SU-DHL-6 (cell line): Measurements from ENCODE around the gene STT3B.

ENCODE experiments used
- H2AFZ ChIP-seq: fragments of 200-600 bp; sonication (generic); 2 replicates; pipeline ENCODE4 v1.6.1; 2014; ENCODE audit warnings: low read depth, mild to moderate bottlenecking, moderate library complexity, mixed read lengths, antibody characterized with exemption, low read length; ENCODE audit not compliant: severe bottlenecking
- H3F3A ChIP-seq: fragments of 200-600 bp; shearing (Covaris generic); 2 replicates; pipeline ENCODE4 v1.6.0; 2016; ENCODE audit warnings: antibody characterized with exemption, mild to moderate bottlenecking; ENCODE audit not compliant: insufficient read depth
- H3K27ac ChIP-seq: fragments of 200-600 bp; sonication (generic); 2 replicates; pipeline ENCODE4 v1.5.1; 2016; ENCODE audit warnings: low read depth, mild to moderate bottlenecking, low read length, moderate library complexity, mixed read lengths
- H3K27me3 ChIP-seq: fragments of 200-600 bp; sonication (generic), shearing (Covaris generic); 2 replicates; pipeline ENCODE4 v1.6.0; 2014; ENCODE audit warnings: mild to moderate bottlenecking, low read length
- H3K36me3 ChIP-seq: fragments of 200-600 bp; sonication (generic); 2 replicates; pipeline ENCODE4 v1.6.1; 2014; ENCODE audit warnings: mild to moderate bottlenecking, low read length, mixed read lengths
- H3K4me2 ChIP-seq: fragments of 300-600, 200-600 bp; shearing (Covaris generic), sonication (generic); 2 replicates; pipeline ENCODE4 v1.6.0; 2014; ENCODE audit warnings: low read length, low read depth, mild to moderate bottlenecking; ENCODE audit not compliant: poor library complexity, severe bottlenecking
- H3K4me3 ChIP-seq: fragments of 200-600 bp; sonication (generic); 2 replicates; pipeline ENCODE4 v1.5.1; 2014; ENCODE audit warnings: antibody characterized with exemption, low read length, mild to moderate bottlenecking, mixed read lengths; ENCODE audit not compliant: insufficient read depth, poor library complexity, severe bottlenecking
- H3K79me2 ChIP-seq: fragments of 200-600 bp; sonication (generic); 2 replicates; pipeline ENCODE4 v1.6.1; 2014; ENCODE audit warnings: mild to moderate bottlenecking, low read length, moderate library complexity; ENCODE audit not compliant: insufficient read depth
- H3K9ac ChIP-seq: fragments of 200-600 bp; sonication (generic); 2 replicates; pipeline ENCODE4 v1.7.0; 2014; ENCODE audit warnings: mild to moderate bottlenecking, low read length
- H3K9me2 ChIP-seq: fragments of 200-600 bp; sonication (generic); replicated peaks from 2 replicates; pipeline ENCODE4 v1.6.1; 2014; ENCODE audit warnings: low read length; ENCODE audit not compliant: insufficient read depth
- H3K9me3 ChIP-seq: fragments of 200-600 bp; sonication (generic); 2 replicates; pipeline ENCODE4 v1.6.1; 2014; ENCODE audit warnings: low read length, mixed read lengths; ENCODE audit not compliant: insufficient read depth
- H4K20me1 ChIP-seq: fragments of 200-600 bp; sonication (generic); 2 replicates; pipeline ENCODE4 v1.6.1; 2014; ENCODE audit warnings: low read depth, mild to moderate bottlenecking, antibody characterized with exemption, low read length, moderate library complexity, mixed read lengths
- CTCF ChIP-seq: fragments of 200-600 bp; sonication (generic); IDR thresholded peaks from one replicate; pipeline ENCODE4 v1.5.1; 2017; ENCODE audit warnings: antibody characterized with exemption, mild to moderate bottlenecking, low read length, moderate library complexity; ENCODE audit not compliant: insufficient read depth, poor library complexity, severe bottlenecking
- EZH2phosphoT487 ChIP-seq: fragments of 200-600 bp; sonication (generic), shearing (Covaris generic); conservative IDR thresholded peaks from 2 replicates; pipeline ENCODE4 v1.6.1; 2018; ENCODE audit warnings: mild to moderate bottlenecking, antibody characterized with exemption, low read length, moderate library complexity, mixed read lengths

Gene STT3B

GRCh38 chr3:31590650-31591049, 57.9 kb downstream of the STT3B start:
- Histone ChIP-seq H2AFZ (no peak overlapping the region), H3K27ac (no peak overlapping the region), H3K9me2 (no peaks in the 10 kb centered on the region), H3K4me3 (no peak overlapping the region), H3K4me2 (no peak overlapping the region), H3K27me3 (no peaks in the 10 kb centered on the region), H3K9me3 (0 out of 2 replicates have a peak, but pooled peaks cover 4% of the 10 kb centered on the region), H3K9ac (no peak overlapping the region), H3K36me3 (peaks cover 58% of the 10 kb centered on the region), H3F3A (no peaks in the 10 kb centered on the region), H4K20me1 (no peaks in the 10 kb centered on the region), H3K79me2 (peaks cover 96% of the 10 kb centered on the region)
- TF ChIP-seq EZH2phosphoT487, result no peak
- no peak for TF ChIP-seq CTCF

- no peaks in the 10 kb centered on the region for H3K27me3 ChIP-seq
- H4K20me1 ChIP-seq, result no peaks in the 10 kb centered on the region
- no peaks in the 10 kb centered on the region for H3K9me2 ChIP-seq
- H3K4me2 ChIP-seq, result no peak overlapping the region
- H3K79me2 ChIP-seq, result peaks cover 88% of the 10 kb centered on the region
- H3K9me3 ChIP-seq, result 0 out of 2 replicates have a peak, but pooled peaks cover 2% of the 10 kb centered on the region
- peaks cover 40% of the 10 kb centered on the region for H3K36me3 ChIP-seq
- no peak overlapping the region for H3K27ac ChIP-seq
- no peak overlapping the region for H3K9ac ChIP-seq
- TF ChIP-seq CTCF, result no peak
- no peak for TF ChIP-seq EZH2phosphoT487
- H2AFZ ChIP-seq, result no peak overlapping the region
- no peaks in the 10 kb centered on the region for H3F3A ChIP-seq
- H3K4me3 ChIP-seq, result no peak overlapping the region
Measured at GRCh38 chr3:31592764-31593163, 60.0 kb downstream of the STT3B start.

DNA sequence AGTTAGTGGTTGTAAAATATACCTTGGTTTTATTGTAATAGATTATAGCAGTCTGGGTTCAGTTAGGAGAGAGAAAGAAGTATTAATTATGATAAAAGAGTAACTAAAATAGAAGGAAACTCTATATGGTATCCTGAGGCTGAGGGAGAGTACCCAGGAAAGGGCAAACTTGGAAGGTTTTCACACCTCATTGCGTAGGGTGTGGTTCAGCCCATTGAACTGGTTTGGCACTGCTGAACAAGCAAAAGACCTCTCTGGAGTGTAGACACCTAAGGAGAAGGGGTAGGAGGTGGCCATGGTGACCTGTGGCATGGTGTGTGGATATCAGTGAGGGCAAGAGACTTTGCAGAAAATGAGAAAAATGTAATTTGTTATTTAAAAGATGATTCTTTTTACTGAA, 63.5 kb downstream of the STT3B start:
- no peak overlapping the region for H3K4me3 ChIP-seq
- H3K4me2 ChIP-seq, result no peak overlapping the region
- no peak overlapping the region for H3K27ac ChIP-seq
- H3K79me2 ChIP-seq, result peaks cover 55% of the 10 kb centered on the region
- no peaks in the 10 kb centered on the region for H4K20me1 ChIP-seq
- H3F3A ChIP-seq, result 0 out of 2 replicates have a peak, but pooled peaks cover 4% of the 10 kb centered on the region
- TF ChIP-seq EZH2phosphoT487 (no peak), CTCF (no peak)
- no peaks in the 10 kb centered on the region for H3K9me2 ChIP-seq
- no peaks in the 10 kb centered on the region for H3K9me3 ChIP-seq
- peaks cover 38% of the 10 kb centered on the region for H3K36me3 ChIP-seq
- no peak overlapping the region for H2AFZ ChIP-seq
- H3K9ac ChIP-seq, result no peak overlapping the region
- no peaks in the 10 kb centered on the region for H3K27me3 ChIP-seq
